ENCODE data around the gene DLGAP5.
A peak's percentile ranks its signal among the peaks of the same experiment; 100 is the strongest.

DLGAP5 gene

GRCh38 chr14:55191203-55192053 lies at the start of gene DLGAP5:
TSS of gene DLGAP5 (minus strand) at chr14:55191585. CDS start at chr14:55189179, 2,406 bp downstream.
- H3K36me3 Mint-ChIP-seq (ENCODE audit: low read depth): peaks cover 5% of the 10 kb centered on the region
- H3K9me3 Mint-ChIP-seq: no peaks in the 10 kb centered on the region
- peak within 1 kb of the TSS; percentile 90 for H3K27ac Mint-ChIP-seq
- no peaks in the 10 kb centered on the region for H3K27me3 Mint-ChIP-seq
- peak; percentile 89 for DNase-seq
- peaks cover 25% of the 10 kb centered on the region for H3K4me1 Mint-ChIP-seq
- H3K4me3 Mint-ChIP-seq: peak within 1 kb of the TSS; percentile 98
- ATAC-seq: peak; percentile 99

GRCh38 chr14:55240526-55241178 lies 49.3 kb upstream of the DLGAP5 start:
- Mint-ChIP-seq H3K9me3 (no peaks in the 10 kb centered on the region), H3K4me1 (no peaks in the 10 kb centered on the region), H3K36me3 (ENCODE audit: low read depth) (no peaks in the 10 kb centered on the region), H3K27me3 (peaks cover 11% of the 10 kb centered on the region), H3K4me3 (no peak overlapping the region), H3K27ac (no peak overlapping the region)
- DNase-seq (no peak), ATAC-seq (no peak)

- H3K4me1 Mint-ChIP-seq: no peaks in the 10 kb centered on the region
- H3K27me3 Mint-ChIP-seq: peaks cover 18% of the 10 kb centered on the region
- H3K36me3 Mint-ChIP-seq (ENCODE audit: low read depth): no peaks in the 10 kb centered on the region
- no peak overlapping the region for H3K4me3 Mint-ChIP-seq
- ATAC-seq (peak; percentile 40), DNase-seq (no peak)
- H3K9me3 Mint-ChIP-seq: no peaks in the 10 kb centered on the region
- no peak overlapping the region for H3K27ac Mint-ChIP-seq
Measured at GRCh38 chr14:55239320-55239719, 47.9 kb upstream of the DLGAP5 start.

GRCh38 chr14:55238019-55238680 lies 46.8 kb upstream of the DLGAP5 start:
- Mint-ChIP-seq H3K4me3 (no peak overlapping the region), H3K36me3 (ENCODE audit: low read depth) (no peaks in the 10 kb centered on the region), H3K4me1 (no peaks in the 10 kb centered on the region), H3K9me3 (no peaks in the 10 kb centered on the region), H3K27ac (no peak overlapping the region), H3K27me3 (peaks cover 18% of the 10 kb centered on the region)
- ATAC-seq (no peak), DNase-seq (no peak)

- Mint-ChIP-seq H3K9me3 (no peaks in the 10 kb centered on the region), H3K4me3 (no peak overlapping the region), H3K27ac (no peak overlapping the region), H3K4me1 (no peaks in the 10 kb centered on the region), H3K36me3 (ENCODE audit: low read depth) (no peaks in the 10 kb centered on the region), H3K27me3 (peaks cover 20% of the 10 kb centered on the region)
- ATAC-seq (no peak), DNase-seq (no peak)
Measured at GRCh38 chr14:55233591-55233990, 42.2 kb upstream of the DLGAP5 start.

- ATAC-seq: no peak
- Mint-ChIP-seq H3K36me3 (ENCODE audit: low read depth) (peaks cover 4% of the 10 kb centered on the region), H3K4me3 (no peak overlapping the region)
Measured at GRCh38 chr14:55228261-55228660, 36.9 kb upstream of the DLGAP5 start.

GRCh38 chr14:55223364-55223763 lies 32.0 kb upstream of the DLGAP5 start:
- no peak overlapping the region for H3K4me3 Mint-ChIP-seq
- peaks cover 3% of the 10 kb centered on the region for H3K27me3 Mint-ChIP-seq
- no peak for DNase-seq
- ATAC-seq: no peak
- peaks cover 16% of the 10 kb centered on the region for H3K9me3 Mint-ChIP-seq
- H3K27ac Mint-ChIP-seq: no peak overlapping the region
- H3K4me1 Mint-ChIP-seq: no peaks in the 10 kb centered on the region
- H3K36me3 Mint-ChIP-seq (ENCODE audit: low read depth): peaks cover 4% of the 10 kb centered on the region

More at GRCh38 chr14:55228261-55228660, 36.9 kb upstream of the DLGAP5 start:
- peaks cover 10% of the 10 kb centered on the region for H3K27me3 Mint-ChIP-seq
- H3K27ac Mint-ChIP-seq: no peak overlapping the region
- no peak for DNase-seq
- peaks cover 18% of the 10 kb centered on the region for H3K9me3 Mint-ChIP-seq
- H3K4me1 Mint-ChIP-seq: no peaks in the 10 kb centered on the region

- Mint-ChIP-seq H3K4me1 (no peaks in the 10 kb centered on the region), H3K27me3 (peaks cover 3% of the 10 kb centered on the region), H3K4me3 (no peak overlapping the region), H3K9me3 (peaks cover 9% of the 10 kb centered on the region), H3K27ac (no peak overlapping the region), H3K36me3 (ENCODE audit: low read depth) (peaks cover 2% of the 10 kb centered on the region)
- DNase-seq (no peak), ATAC-seq (no peak)
Measured at GRCh38 chr14:55221968-55222367, 30.6 kb upstream of the DLGAP5 start.

- ATAC-seq: no peak
- H3K27me3 Mint-ChIP-seq: no peaks in the 10 kb centered on the region
- H3K4me1 Mint-ChIP-seq: no peaks in the 10 kb centered on the region
- H3K9me3 Mint-ChIP-seq: peaks cover 1% of the 10 kb centered on the region
- H3K4me3 Mint-ChIP-seq: no peak overlapping the region
- DNase-seq: no peak
- H3K36me3 Mint-ChIP-seq (ENCODE audit: low read depth): no peaks in the 10 kb centered on the region
- H3K27ac Mint-ChIP-seq: no peak overlapping the region
Measured at GRCh38 chr14:55221186-55221585, 29.8 kb upstream of the DLGAP5 start.

- Mint-ChIP-seq H3K9me3 (no peaks in the 10 kb centered on the region), H3K27ac (no peak overlapping the region)
- no peak for ATAC-seq
Measured at GRCh38 chr14:55220230-55220629, 28.8 kb upstream of the DLGAP5 start.

GRCh38 chr14:55212634-55213033 lies 21.2 kb upstream of the DLGAP5 start:
- Mint-ChIP-seq H3K27me3 (no peaks in the 10 kb centered on the region), H3K4me3 (no peak overlapping the region), H3K27ac (no peak overlapping the region), H3K36me3 (ENCODE audit: low read depth) (no peaks in the 10 kb centered on the region), H3K4me1 (peaks cover 3% of the 10 kb centered on the region), H3K9me3 (no peaks in the 10 kb centered on the region)
- DNase-seq (no peak), ATAC-seq (no peak)

More at GRCh38 chr14:55220230-55220629, 28.8 kb upstream of the DLGAP5 start:
- Mint-ChIP-seq H3K4me3 (no peak overlapping the region), H3K36me3 (ENCODE audit: low read depth) (no peaks in the 10 kb centered on the region), H3K4me1 (no peaks in the 10 kb centered on the region), H3K27me3 (no peaks in the 10 kb centered on the region)
- DNase-seq: no peak

GRCh38 chr14:55207832-55208231 lies 16.4 kb upstream of the DLGAP5 start:
- no peak for DNase-seq
- Mint-ChIP-seq H3K27ac (no peak overlapping the region), H3K4me3 (no peak overlapping the region), H3K9me3 (no peaks in the 10 kb centered on the region), H3K4me1 (no peaks in the 10 kb centered on the region), H3K27me3 (no peaks in the 10 kb centered on the region), H3K36me3 (ENCODE audit: low read depth) (no peaks in the 10 kb centered on the region)
- ATAC-seq: no peak

- DNase-seq: no peak
- Mint-ChIP-seq H3K9me3 (no peaks in the 10 kb centered on the region), H3K27ac (no peak overlapping the region), H3K4me1 (no peaks in the 10 kb centered on the region), H3K4me3 (no peak overlapping the region), H3K36me3 (ENCODE audit: low read depth) (no peaks in the 10 kb centered on the region), H3K27me3 (peaks cover 6% of the 10 kb centered on the region)
- ATAC-seq: no peak
Measured at GRCh38 chr14:55206175-55206693, 14.8 kb upstream of the DLGAP5 start.

- Mint-ChIP-seq H3K36me3 (ENCODE audit: low read depth) (no peaks in the 10 kb centered on the region), H3K4me3 (no peak overlapping the region), H3K27ac (no peak overlapping the region), H3K9me3 (no peaks in the 10 kb centered on the region), H3K4me1 (no peaks in the 10 kb centered on the region), H3K27me3 (peaks cover 8% of the 10 kb centered on the region)
- no peak for DNase-seq
- ATAC-seq: no peak
Measured at GRCh38 chr14:55201219-55202101, 10.1 kb upstream of the DLGAP5 start.
